NCI-H524 (cell line): Measurements from ENCODE around the gene DROSHA.
A peak's percentile ranks its signal among the peaks of the same experiment; 100 is the strongest.
"Not testable (repeated sequence)": the region's sequence is repeated elsewhere in the genome, so short reads cannot be mapped to it uniquely, and the experiment has no call there.

Experiments used
- DNase-seq, 2 experiments: peaks; one replicate each; lab custom pipeline; 2025; lab: John Stamatoyannopoulos, UW

Gene DROSHA, protein sequence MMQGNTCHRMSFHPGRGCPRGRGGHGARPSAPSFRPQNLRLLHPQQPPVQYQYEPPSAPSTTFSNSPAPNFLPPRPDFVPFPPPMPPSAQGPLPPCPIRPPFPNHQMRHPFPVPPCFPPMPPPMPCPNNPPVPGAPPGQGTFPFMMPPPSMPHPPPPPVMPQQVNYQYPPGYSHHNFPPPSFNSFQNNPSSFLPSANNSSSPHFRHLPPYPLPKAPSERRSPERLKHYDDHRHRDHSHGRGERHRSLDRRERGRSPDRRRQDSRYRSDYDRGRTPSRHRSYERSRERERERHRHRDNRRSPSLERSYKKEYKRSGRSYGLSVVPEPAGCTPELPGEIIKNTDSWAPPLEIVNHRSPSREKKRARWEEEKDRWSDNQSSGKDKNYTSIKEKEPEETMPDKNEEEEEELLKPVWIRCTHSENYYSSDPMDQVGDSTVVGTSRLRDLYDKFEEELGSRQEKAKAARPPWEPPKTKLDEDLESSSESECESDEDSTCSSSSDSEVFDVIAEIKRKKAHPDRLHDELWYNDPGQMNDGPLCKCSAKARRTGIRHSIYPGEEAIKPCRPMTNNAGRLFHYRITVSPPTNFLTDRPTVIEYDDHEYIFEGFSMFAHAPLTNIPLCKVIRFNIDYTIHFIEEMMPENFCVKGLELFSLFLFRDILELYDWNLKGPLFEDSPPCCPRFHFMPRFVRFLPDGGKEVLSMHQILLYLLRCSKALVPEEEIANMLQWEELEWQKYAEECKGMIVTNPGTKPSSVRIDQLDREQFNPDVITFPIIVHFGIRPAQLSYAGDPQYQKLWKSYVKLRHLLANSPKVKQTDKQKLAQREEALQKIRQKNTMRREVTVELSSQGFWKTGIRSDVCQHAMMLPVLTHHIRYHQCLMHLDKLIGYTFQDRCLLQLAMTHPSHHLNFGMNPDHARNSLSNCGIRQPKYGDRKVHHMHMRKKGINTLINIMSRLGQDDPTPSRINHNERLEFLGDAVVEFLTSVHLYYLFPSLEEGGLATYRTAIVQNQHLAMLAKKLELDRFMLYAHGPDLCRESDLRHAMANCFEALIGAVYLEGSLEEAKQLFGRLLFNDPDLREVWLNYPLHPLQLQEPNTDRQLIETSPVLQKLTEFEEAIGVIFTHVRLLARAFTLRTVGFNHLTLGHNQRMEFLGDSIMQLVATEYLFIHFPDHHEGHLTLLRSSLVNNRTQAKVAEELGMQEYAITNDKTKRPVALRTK (N-terminal part only)

DNA sequence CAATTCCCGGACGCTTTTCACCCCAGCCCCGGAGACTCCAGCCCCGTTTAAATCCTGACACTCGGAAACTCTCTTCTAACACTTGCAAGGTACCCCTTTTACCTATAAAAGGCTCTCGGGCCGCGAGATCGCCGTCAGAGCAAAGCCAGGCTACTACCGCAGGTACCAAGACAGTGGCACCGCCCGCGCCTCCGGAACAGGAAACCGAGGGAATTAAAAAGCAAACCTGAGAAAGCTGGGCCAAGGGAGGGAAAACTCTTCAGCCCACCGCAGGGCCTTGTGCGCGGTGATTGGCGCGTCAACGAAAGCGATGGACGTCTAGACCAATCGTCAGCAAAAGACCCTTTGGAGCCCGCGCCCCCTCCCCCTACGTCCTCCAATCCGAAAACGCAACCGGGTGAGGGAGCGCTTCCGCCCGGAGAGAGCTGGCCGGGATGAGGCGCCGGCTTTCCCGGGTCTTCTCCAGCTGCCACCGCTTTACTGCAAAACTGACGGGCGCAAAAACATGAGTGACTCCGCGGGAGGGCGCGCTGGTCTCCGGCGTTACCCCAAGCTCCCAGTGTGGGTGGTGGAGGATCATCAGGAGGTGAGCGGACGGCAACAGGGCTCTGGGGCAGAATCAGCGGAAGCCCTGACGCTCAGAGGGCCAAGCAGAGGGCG is at the start of gene DROSHA, which contains the start of gene C5orf22:
TSS of gene DROSHA (minus strand) at position 206 of the 660 bp plus-strand sequence. CDS start 3,034 bp downstream, outside the sequence.
TSS of gene C5orf22 (plus strand) at position 414 of the 660 bp plus-strand sequence. CDS start at position 506, 92 bp downstream.
- peak; percentile 98 to 99 for DNase-seq

DNA sequence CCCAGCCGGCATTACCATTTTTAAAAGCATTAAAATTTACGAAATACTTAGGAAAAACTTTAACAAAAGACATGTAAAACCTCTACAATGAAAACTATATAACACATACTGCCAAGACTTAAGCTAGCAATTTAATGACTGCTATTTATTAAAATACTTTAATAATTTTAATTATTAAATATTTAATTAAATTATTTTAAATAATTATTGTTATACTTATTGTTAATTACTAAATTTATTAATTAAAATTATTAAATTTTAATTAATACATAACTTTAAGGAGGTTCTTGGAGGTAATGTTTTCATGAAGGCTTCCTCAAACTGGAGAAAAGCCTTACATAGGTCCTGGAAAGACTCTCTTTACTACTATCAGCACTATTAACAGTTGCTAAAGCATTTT is 47.7 kb upstream of the DROSHA start:
- no peak for DNase-seq

DNA sequence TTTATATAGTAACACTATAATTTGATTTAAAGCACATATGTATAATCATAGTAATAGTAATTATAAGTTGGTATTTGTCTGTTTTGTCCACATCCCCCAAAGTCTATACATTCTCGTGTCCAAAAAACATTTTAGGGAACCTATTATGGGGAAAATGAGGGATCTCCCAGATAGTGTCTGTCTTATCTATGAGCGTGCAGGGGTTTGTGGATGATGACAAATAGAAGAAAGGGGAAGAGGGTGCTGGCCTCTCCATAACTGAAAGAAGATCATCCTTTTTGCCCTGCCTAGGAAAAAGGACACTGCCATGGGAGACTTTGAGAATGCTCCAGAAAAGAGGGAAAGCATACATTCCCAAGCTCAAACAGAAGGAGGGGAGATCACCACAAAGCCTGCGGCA is 45.5 kb upstream of the DROSHA start:
- no peak for DNase-seq

DNA sequence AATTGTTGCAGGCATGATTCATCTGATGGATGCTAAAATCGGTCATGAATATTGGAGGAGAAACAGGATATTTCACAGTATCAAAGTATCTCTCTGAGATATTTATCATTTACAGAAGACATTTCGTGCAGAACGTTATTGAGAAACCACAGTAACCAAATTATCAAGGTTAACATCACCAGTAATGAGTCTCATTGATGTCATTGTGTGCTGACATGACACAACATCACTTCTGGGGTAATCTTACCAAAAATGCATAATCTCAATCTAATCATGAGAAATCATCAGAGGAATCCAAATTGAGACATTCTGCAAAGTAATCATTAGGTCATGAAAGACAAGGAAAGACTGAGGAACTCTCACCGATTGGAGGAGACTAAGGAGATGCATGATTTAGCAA is 42.9 kb upstream of the DROSHA start:
- no peak for DNase-seq

DNA sequence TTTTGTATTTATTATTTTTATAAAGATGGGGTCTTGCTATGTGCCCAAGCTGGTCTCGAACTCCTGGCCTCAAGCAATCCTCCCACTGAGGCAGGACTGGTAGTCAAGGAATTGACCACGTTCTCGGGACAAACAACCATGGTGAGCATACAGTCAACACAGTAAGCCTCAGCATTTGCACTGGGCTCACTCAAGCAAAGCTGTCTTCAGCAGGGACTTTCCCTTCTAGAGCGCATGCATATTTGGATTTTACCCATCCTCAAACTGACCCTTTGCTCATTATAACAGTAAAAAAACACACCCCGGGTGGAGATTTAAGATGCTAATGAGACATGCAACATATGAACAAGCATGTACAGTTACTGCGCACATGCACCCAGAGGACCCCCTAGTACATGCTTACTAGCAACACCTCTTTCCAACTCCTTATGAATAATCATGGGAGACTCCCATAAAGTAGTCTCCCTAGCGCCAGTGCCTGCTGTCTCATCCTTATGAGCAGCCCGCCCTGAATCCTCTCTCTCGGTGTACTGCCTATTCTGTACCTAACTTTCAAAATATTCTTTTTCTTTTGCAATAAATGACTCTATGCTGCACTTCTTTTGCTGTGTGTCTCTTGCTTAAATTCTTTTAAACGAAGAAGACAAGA is 41.7 kb upstream of the DROSHA start:
- DNase-seq, result no peak

DNA sequence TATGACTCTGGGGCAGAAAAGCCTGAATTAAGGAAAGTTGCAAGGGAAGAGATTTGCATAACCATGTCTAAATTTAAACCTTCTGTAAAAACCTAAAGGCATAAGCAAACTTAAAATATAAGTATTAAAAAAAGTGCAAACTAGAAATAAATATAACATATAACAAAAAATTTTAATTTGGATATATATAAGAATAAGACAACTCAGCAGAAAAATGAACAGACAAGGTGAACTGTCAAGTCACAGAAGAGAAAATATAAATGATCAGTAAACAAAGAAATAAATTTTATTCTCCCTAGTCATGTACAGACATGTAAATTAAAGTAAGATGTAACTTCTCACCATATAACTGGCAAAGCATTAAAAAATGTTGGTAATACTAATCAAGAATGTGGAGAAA is 37.2 kb upstream of the DROSHA start:
- no peak for DNase-seq

DNA sequence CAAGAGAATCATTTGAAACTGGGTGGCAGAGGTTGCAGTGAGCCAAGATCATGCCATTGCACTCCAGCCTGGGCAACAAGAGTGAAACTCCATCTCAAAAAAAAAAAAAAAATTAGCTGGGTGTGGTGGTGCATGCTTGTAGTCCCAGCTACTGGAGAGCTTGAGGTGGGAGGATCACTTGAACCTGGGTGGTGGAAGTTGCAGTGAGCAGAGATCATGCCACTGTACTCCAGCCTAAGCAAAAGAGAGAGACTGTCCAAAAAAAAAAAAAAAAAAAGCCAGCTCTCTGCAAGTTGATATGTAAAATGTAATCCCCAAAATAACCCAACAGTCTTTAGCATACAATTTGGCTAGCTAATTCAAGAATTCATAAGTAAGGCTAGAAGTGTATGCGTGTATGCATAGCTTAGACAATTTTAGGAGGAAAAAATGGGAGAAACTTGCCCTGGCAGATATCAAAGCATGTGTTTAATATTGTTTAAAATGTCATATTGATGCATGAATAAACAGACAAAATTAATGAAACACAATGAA is 36.5 kb upstream of the DROSHA start:
- no peak for DNase-seq

DNA sequence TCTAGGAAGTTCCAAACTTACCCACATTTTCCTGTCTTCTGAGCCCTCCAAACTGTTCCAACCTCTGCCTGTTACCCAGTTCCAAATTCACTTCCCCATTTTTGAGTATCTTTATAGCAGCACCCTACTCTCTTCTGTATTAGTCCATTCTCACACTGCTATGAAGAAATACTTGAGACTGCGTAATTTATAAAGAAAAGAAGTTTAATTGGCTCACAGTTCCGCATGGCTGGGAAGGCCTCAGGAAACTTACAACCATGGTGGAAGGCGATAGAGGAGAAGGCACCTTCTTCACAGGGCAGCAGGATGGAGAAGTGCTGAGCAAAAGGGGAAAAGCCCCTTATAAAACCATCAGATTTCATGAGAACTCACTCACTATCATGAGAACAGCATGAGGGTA is 34.5 kb upstream of the DROSHA start:
- not testable (repeated sequence) for DNase-seq

DNA sequence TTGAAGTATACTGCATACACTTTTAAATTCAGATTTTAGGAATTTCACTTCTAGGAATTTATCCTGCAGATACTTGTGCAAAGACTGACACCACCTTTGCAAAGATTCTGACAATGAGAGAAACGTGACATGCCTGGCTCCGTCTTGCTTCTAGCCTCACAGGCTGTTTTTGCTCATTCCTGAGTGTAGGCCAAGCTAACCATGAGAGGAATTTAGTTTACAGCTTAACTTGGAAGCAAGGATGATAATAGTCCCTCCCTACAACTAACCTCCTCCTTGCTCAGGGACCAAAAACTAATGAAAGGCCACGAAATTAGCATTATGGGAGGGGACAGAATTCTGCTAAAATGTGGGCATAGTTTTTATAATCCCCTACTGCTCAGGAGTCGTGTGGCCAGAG is 31.3 kb upstream of the DROSHA start:
- DNase-seq, result no peak

DNA sequence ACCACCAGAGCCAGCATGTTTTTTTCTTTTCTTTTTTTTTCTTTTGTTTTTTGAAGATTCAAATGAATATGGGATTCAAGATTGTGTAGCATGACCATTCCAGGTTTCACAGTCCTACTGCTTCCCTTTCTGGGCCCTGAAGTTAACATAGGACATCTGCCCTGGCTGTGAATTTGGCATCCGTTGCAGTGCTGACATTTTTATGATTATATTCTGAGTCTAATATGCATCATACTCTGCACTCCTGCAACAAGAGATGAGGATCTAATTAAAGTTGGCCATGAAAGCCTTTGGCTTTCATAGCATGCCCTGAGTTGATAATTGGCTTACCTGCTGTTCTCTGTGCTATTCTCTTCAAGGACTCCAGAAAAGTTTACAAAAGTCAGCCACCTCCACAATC is 30.1 kb upstream of the DROSHA start:
- no peak for DNase-seq

DNA sequence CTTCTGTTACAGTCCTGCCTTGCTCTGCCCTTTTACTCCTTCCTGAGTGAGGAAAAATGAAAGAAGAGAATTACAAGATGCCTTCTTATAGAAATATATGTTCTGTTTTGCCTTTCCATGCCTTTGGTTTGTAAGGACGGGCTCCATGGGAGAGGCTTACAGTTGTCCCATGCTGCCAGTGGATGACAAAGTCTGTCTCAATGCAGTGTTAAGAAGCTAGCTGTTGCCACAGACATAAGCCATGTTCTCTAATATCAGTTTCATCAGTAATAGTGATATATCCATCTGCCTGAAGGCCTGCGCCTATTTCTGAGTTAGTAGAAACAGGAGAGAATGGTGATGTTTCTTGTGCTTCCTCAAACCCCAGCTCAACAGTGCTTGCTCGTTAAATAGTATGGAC is 28.0 kb upstream of the DROSHA start:
- no peak for DNase-seq

DNA sequence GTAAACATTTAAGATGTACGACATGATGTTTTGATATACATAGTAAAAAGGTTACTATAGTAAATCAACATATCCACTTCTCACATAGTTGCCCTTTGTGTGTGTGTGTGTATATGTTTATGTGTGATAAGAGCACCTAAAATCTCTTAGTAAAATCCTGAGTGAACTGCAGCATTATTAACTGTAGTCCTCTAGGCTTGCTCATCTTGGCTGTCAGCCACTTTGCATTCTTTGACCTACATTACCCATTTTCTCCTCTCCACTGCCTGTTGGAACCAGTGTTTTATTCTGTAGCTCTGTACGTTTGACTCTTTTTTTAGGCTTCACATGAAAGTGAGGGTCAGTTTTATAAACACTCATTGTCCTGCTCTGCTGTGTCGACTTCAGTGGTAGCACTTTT is 24.6 kb upstream of the DROSHA start:
- DNase-seq, result no peak

DNA sequence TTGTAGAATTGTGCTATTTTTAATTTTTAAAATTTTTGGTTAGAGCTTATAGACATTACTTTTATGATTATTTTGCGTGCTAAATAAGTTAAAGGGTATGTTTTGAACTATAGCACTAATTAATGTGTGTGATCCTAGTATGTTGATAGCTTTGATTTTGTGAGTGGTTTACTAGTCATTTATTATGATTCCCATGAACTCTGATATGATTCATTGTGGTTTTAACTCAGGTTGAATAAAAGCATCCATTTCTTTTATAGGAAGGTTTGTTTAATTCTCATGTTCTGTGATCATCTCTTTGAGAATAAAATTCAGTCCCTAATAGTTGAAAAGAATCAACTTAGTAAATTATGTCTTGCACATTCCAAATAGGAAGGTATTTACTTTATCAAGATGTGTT is 22.7 kb upstream of the DROSHA start:
- DNase-seq, result no peak

DNA sequence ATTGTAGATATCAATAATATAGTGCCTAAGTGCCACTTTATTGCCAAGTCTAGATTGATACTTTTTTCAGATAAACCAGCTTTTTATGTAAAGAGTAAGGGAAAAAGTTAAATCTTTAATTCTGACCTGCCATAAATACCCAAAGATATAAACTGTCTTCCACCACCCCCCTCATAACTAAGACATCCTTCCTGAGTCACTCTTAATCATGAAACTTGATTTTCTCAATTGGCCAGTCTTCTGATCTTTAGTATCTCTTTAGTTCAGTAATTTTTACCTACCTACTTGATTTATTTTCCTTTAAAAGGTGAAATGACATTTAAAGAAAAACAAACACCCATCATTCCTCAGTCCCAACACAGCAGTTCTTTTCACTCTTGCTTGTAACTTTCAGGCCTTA is 22.0 kb upstream of the DROSHA start:
- DNase-seq, result no peak

DNA sequence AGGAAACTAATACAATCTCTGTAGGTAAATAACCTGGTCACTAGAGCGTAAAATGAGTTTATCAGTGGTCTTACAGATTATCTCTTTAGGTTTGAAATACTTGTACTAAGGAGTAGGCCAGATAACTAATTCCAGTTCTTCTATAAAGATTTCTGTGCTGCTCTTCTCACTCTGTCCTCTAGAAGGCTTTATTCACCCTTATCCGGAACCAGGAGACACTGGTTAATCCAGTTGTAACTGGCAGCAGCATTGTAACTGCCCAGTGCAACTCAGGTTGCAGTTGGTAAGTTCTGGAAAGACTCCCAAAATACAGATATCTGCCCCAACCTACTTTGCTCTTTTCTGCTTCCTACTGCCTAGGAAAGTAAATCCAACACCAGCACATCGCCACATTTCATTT is 20.0 kb upstream of the DROSHA start:
- DNase-seq, result no peak

DNA sequence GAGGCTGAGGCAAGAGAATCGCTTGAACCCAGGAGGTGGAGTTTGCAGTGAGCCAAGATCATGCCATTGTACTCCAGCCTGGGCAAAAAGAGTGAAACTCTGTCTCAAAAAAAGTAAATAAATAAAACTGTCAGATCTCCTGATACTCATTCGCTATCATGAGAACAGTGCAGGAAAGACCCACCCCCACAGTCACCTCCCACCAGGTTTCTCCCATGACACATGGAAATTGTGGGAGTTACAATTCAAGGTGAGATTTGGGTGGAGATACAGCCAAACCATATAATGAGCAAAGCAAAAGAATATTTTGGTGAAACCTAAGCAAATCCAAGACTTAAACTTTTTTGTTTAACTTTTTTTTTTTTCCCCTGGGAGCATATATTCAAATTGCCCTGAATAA is 17.2 kb upstream of the DROSHA start:
- DNase-seq, result not testable (repeated sequence)

DNA sequence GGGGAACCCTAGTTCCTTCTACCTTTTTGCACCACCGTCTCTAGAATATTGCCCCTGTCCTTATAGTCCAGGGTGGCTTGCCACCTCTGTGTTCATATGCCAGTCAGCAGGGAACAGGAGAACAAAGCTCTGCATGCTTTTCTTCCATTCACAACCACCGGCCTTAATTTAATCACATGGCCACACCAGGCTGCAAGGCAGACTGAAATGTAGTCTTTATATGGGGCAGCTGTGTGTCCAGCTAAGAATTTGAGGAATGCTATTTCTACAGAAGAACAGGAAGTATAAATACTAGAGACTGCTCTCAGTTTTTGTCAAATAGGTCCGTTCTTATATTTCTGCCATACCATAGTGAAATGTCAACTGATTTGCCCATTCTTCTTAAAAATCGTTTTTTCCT is 6.0 kb upstream of the DROSHA start:
- no peak for DNase-seq

DNA sequence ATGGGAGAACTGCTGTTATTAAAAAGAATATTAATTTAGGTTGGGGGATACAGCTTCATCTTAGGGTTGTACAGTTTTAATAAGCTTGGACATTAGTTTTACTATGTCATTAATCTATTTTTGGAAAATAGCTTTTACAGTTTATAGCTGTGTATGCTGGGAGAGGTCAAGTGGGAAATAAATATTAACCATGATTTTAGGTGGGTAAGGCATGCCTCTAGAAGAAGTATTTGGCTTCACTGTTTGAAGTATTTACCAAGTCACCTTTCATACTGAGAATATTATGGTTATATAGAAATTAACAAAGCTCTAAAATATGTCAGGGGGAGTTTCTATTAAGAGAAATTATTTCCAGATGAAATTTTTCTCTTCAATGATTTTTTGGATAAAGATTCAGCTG is 5.5 kb upstream of the DROSHA start:
- DNase-seq, result no peak

DNA sequence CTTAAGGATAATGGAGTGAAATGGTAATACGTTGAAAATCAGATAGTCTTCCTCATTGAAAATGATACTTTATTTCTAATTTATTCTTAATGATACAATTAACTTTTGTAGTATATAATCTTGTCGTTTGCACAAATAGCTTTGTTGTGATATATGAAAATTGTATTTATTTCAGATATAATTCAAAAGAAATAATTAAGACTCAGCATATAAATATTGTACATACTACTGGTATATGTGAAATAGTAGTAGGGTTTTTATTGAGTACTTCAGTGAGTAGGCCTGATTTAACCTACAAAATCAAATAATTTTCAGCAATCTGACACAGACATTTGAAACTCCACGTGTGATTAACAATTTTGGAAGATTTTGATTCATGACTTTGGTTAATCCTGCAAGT is 5.0 kb upstream of the DROSHA start:
- no peak for DNase-seq

DNA sequence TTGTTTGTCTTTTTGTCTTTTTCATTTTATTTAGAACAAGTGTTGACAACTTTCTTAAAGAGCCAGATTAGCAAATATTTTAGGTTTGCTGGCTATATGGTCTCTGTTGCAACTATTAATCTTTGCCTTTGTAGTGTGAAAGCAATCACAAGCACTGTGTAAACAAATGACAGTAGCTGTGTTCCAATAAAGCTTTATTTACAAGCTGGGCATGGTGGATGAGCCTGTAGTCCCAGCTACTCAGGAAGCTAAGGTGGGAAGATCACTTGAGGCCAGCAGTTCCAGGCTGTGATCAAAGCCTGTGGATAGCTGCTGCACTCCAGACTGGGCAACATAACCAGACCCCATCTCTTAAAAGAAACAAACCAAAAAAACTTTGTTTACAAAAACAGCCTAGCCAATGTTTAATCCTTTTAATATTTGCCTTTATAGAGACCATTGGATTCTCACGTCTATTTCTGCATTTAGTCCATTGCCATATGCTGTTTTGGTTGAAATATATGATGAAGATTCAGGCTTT is 2.7 kb upstream of the DROSHA start:
- no peak for DNase-seq

DNA sequence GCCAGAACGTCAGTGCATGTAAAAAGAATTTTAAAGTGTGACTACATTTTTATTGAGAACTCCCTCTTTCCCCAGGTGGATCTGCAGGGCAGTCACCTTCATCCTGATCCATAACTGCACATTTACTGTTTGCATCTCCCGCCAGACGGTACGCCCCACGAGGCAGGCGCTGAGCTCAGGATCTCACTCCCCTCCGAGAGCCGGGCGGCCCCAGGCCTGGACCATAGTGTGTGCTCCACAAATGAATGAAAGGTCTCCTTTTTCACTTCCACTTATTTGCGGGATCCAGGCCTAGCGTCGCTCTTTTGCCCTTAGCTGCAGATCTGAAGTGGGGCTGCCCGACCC is 378 bp downstream of the DROSHA start:
- peak in 1 of 2 experiments; percentile 42 for DNase-seq
